ENCODE results near the gene INPP5A. TPM values are rescaled to one million over a fixed set of nuclear protein-coding genes. Genes with fewer than 3 reads are reported as not detected.

The INPP5A gene
- total and polyA plus RNA-seq, 2 of the 13 experiments (the other 11 are each of a cell fraction or from before 2014, with no cell fraction given): 17.5 to 37.9 TPM

- in situ Hi-C loops (cut with HindIII; ENCODE audit: extremely low pct_ligation_motif_present, low pct_unique_long_range_greater_than_20kb): no loop called here
Observed at GRCh38 chr10:132595021-132595420, 57.4 kb downstream of the INPP5A start.

More at GRCh38 chr10:132595021-132595420, 57.4 kb downstream of the INPP5A start:
- peaks cover 37% of the 10 kb centered on the region for H3K79me2 ChIP-seq (ENCODE audit: insufficient read depth, low read length)
- no peak for DNase-seq (ENCODE audit: low spot score)
- H3K9me3 ChIP-seq (ENCODE audit: low read length): peaks cover 8% of the 10 kb centered on the region
- no peak overlapping the region for H2AFZ ChIP-seq (ENCODE audit: low read length)
- ATAC-seq: no peak
- H3K36me3 ChIP-seq (replicated peaks in 1 of 2; ENCODE audit: control insufficient read depth in 1 of 2, insufficient read depth in 2 of 2, low read length in 2 of 2): no peaks in the 10 kb centered on the region
- H3K9ac ChIP-seq (ENCODE audit: insufficient read depth, low read depth, low read length): no peak overlapping the region
- intact Hi-C loops (cut with micrococcal nuclease; ENCODE audit: unreplicated experiment): no loop called here
- POLR2A ChIA-PET: no interaction called here
- no peaks in the 10 kb centered on the region for H4K20me1 ChIP-seq (ENCODE audit: insufficient read depth, low read length)
- no peak overlapping the region for H3K27ac ChIP-seq (ENCODE audit: extremely low read length, insufficient read depth, low read length)
- no peak overlapping the region for H3K4me2 ChIP-seq (ENCODE audit: low read depth, low read length)
- FAIRE-seq: no peak
- peaks cover 57% of the 10 kb centered on the region for H3K4me1 ChIP-seq (ENCODE audit: insufficient read depth, low read length)
- no peak overlapping the region for H3K4me3 ChIP-seq (replicated peaks in 1 of 3; ENCODE audit: insufficient read depth in 1 of 3, low read depth in 2 of 3, low read length in 3 of 3)
- CTCF ChIA-PET (ENCODE audit: low intra/inter-chr PET ratio, low total read pairs): no interaction called here
- WGBS (ENCODE audit: low lambda C conversion rate): 96% methylated on average over 11 of the region's 11 CpGs
- BruUV-seq (replicated peaks): no TSS peak
- no peak for TF ChIP-seq ZNF660 (CRISPR knock-in tag; IDR thresholded peaks at IDR 0.05; ENCODE audit: borderline replicate concordance, low read depth)
- no peak for TF ChIP-seq ZNF572 (CRISPR knock-in tag; IDR thresholded peaks at IDR 0.05)
- no peak for TF ChIP-seq ATF4 (CRISPR knock-in tag; IDR thresholded peaks at IDR 0.05)
- TF ChIP-seq RBAK (CRISPR knock-in tag; IDR thresholded peaks at IDR 0.05): no peak
- no peak for TF ChIP-seq NFE2L2 (IDR thresholded peaks at IDR 0.05; ENCODE audit: low read length)
- no peak for TF ChIP-seq ZNF20 (CRISPR knock-in tag; IDR thresholded peaks at IDR 0.05)
- TF ChIP-seq MTA1 (CRISPR knock-in tag; IDR thresholded peaks at IDR 0.05; ENCODE audit: borderline replicate concordance): no peak
- TF ChIP-seq PHF5A (CRISPR knock-in tag; IDR thresholded peaks at IDR 0.05; ENCODE audit: low read depth, unreplicated experiment): no peak
- TF ChIP-seq ARNT2 (CRISPR knock-in tag; IDR thresholded peaks at IDR 0.05; ENCODE audit: low read depth): no peak
- TF ChIP-seq E2F2 (CRISPR knock-in tag; IDR thresholded peaks at IDR 0.05; ENCODE audit: borderline replicate concordance): no peak
- TF ChIP-seq CHD2 (IDR thresholded peaks at IDR 0.05; ENCODE audit: low read depth, low read length): no peak
- TF ChIP-seq ZNF589 (CRISPR knock-in tag; conservative IDR thresholded peaks at IDR 0.05): no peak
- TF ChIP-seq ZNF883 (CRISPR knock-in tag; IDR thresholded peaks at IDR 0.05; ENCODE audit: not compliant biosample characterization): no peak
- TF ChIP-seq KDM6A (CRISPR knock-in tag; IDR thresholded peaks at IDR 0.05; ENCODE audit: low read depth): no peak
- no peak for TF ChIP-seq ZSCAN20 (CRISPR knock-in tag; IDR thresholded peaks at IDR 0.05; ENCODE audit: borderline replicate concordance)
- no peak for TF ChIP-seq SRF (IDR thresholded peaks at IDR 0.05; ENCODE audit: low read depth, low read length)
- TF ChIP-seq HOXA3 (CRISPR knock-in tag; IDR thresholded peaks at IDR 0.05): no peak
- no peak for TF ChIP-seq AHDC1 (CRISPR knock-in tag; IDR thresholded peaks at IDR 0.05; ENCODE audit: borderline replicate concordance)
- TF ChIP-seq ADNP (CRISPR knock-in tag; IDR thresholded peaks at IDR 0.05): no peak
- H3K27me3 ChIP-seq (ENCODE audit: control insufficient read depth in 1 of 2, insufficient read depth in 2 of 2, low read length in 2 of 2): no peaks in the 10 kb centered on the region; a peak in 1 of 5 replicates

Data from HepG2 (cell line).